Uterus (tissue), 2 donors: Measurements from ENCODE around the gene NSD1.

Experiments
- CTCF ChIP-seq, 4 experiments: fragments of 200-600 bp in 2 of 4; fragments of 450-650 bp in 2 of 4; sonication (generic) in 2 of 4; IDR thresholded peaks; one replicate each; pipeline ENCODE4 v1.5.1; 2016 to 2019; ENCODE audit warnings: antibody characterized with exemption in 4 of 4, mild to moderate bottlenecking in 2 of 4, moderate library complexity in 1 of 4
- POLR2A ChIP-seq, 2 donors: fragments of 450-650 bp; IDR thresholded peaks; one replicate each; pipeline ENCODE4 v1.6.1; 2016; ENCODE audit warnings: antibody characterized with exemption in 2 of 2, mild to moderate bottlenecking in 1 of 2, moderate library complexity in 1 of 2

- TF ChIP-seq POLR2A (IDR thresholded peaks at IDR 0.05) (no peak), CTCF (IDR thresholded peaks at IDR 0.05) (no peak)
Observed at GRCh38 chr5:177335701-177336065, 202.1 kb downstream of the NSD1 start.
